Liver (tissue), 9 donors: ENCODE results near the gene TPD52L1. TPM values are rescaled to one million over a fixed set of nuclear protein-coding genes. Genes with fewer than 3 reads are reported as not detected.

ENCODE experiments used
- DNase-seq: peaks from one replicate; pipeline ENCODE4 v3.0.0-alpha.2; 2017; ENCODE audit warnings: low spot score
- H3K27ac ChIP-seq, 2 donors: one replicate each; pipeline ENCODE4 v1.7.0; 2013; ENCODE audit warnings: inconsistent platforms in 2 of 2, low read length in 2 of 2, control low read depth in 1 of 2, low read depth in 1 of 2, mild to moderate bottlenecking in 1 of 2
- H3K27me3 ChIP-seq, 4 donors: one replicate each; pipeline versions ENCODE4 v1.6.1 to v1.7.0; 2013; ENCODE audit warnings: low read length in 3 of 4, inconsistent platforms in 1 of 4, mild to moderate bottlenecking in 1 of 4, moderate library complexity in 1 of 4; ENCODE audit not compliant: control insufficient read depth in 4 of 4, insufficient read depth in 4 of 4
- H3K36me3 ChIP-seq, 4 donors: one replicate each; pipeline versions ENCODE4 v1.6.1 to v1.7.0; 2013; ENCODE audit warnings: low read length in 3 of 4, mild to moderate bottlenecking in 3 of 4, low read depth in 1 of 4, moderate library complexity in 1 of 4; ENCODE audit not compliant: control insufficient read depth in 4 of 4, insufficient read depth in 3 of 4
- H3K4me1 ChIP-seq, 4 donors: one replicate each; pipeline versions ENCODE4 v1.6.1 to v1.7.0; 2013; ENCODE audit warnings: low read length in 3 of 4, mild to moderate bottlenecking in 3 of 4, moderate library complexity in 1 of 4; ENCODE audit not compliant: control insufficient read depth in 4 of 4, insufficient read depth in 4 of 4
- H3K4me3 ChIP-seq, 3 donors: one replicate each; pipeline versions ENCODE4 v1.6.1 to v1.7.0; 2013; ENCODE audit warnings: low read length in 3 of 3, control low read depth in 1 of 3, low read depth in 1 of 3, mild to moderate bottlenecking in 1 of 3
- H3K9ac ChIP-seq, 2 donors: one replicate each; pipeline ENCODE4 v1.7.0; 2013; ENCODE audit warnings: low read length in 2 of 2, mild to moderate bottlenecking in 2 of 2, moderate library complexity in 2 of 2, control low read depth in 1 of 2, low read depth in 1 of 2
- H3K9me3 ChIP-seq, 4 donors: one replicate each; pipeline versions ENCODE4 v1.6.1 to v1.7.0; 2013; ENCODE audit warnings: low read length in 3 of 4; ENCODE audit not compliant: control insufficient read depth in 4 of 4
- ATF3 ChIP-seq: IDR thresholded peaks from 2 replicates; pipeline ENCODE4 v1.6.1; 2016; ENCODE audit warnings: antibody characterized with exemption
- CTCF ChIP-seq: fragments of 150-350 bp; IDR thresholded peaks from 2 replicates; pipeline ENCODE4 v1.5.1; 2017; ENCODE audit warnings: improper control_type of control experiment, low read depth, low read length; ENCODE audit not compliant: missing input control
- EGR1 ChIP-seq, 2 donors: IDR thresholded peaks; 2 replicates each; pipeline ENCODE4 v1.6.1; 2016 to 2018; ENCODE audit warnings: antibody characterized with exemption in 2 of 2, low read depth in 2 of 2
- FOXA1 ChIP-seq: IDR thresholded peaks from 2 replicates; pipeline ENCODE4 v1.6.1; 2016; ENCODE audit warnings: antibody characterized with exemption
- FOXA2 ChIP-seq: IDR thresholded peaks from 2 replicates; pipeline ENCODE4 v1.6.1; 2016; ENCODE audit warnings: antibody characterized with exemption
- GABPA ChIP-seq, 2 donors: IDR thresholded peaks in 1 of 2; conservative IDR thresholded peaks in 1 of 2; 2 replicates each; pipeline ENCODE4 v1.6.1; 2016; ENCODE audit warnings: antibody characterized with exemption in 2 of 2, mild to moderate bottlenecking in 1 of 2, moderate library complexity in 1 of 2
- HNF4A ChIP-seq, 2 donors: conservative IDR thresholded peaks; 2 replicates each; pipeline ENCODE4 v1.6.1; 2016; ENCODE audit warnings: antibody characterized with exemption in 2 of 2, mild to moderate bottlenecking in 2 of 2
- HNF4G ChIP-seq: IDR thresholded peaks from 2 replicates; pipeline ENCODE4 v1.6.1; 2016; ENCODE audit warnings: antibody characterized with exemption
- MAX ChIP-seq: IDR thresholded peaks from 2 replicates; pipeline ENCODE4 v1.6.1; 2016; ENCODE audit warnings: antibody characterized with exemption
- NR2F2 ChIP-seq: IDR thresholded peaks from 2 replicates; pipeline ENCODE4 v1.6.1; 2016; ENCODE audit warnings: antibody characterized with exemption
- RAD21 ChIP-seq, 2 donors: IDR thresholded peaks; 2 replicates each; pipeline ENCODE4 v1.6.1; 2016; ENCODE audit warnings: antibody characterized with exemption in 2 of 2, mild to moderate bottlenecking in 2 of 2
- REST ChIP-seq: IDR thresholded peaks from 2 replicates; pipeline ENCODE4 v1.6.1; 2016; ENCODE audit warnings: antibody characterized with exemption, mild to moderate bottlenecking
- RXRA ChIP-seq, 2 donors: IDR thresholded peaks; 2 replicates each; pipeline ENCODE4 v1.6.1; 2017 to 2018; ENCODE audit warnings: antibody characterized with exemption in 2 of 2, mild to moderate bottlenecking in 1 of 2
- SP1 ChIP-seq: IDR thresholded peaks from 2 replicates; pipeline ENCODE4 v1.6.1; 2018; ENCODE audit warnings: antibody characterized with exemption, mild to moderate bottlenecking
- TAF1 ChIP-seq: conservative IDR thresholded peaks from 2 replicates; pipeline ENCODE4 v1.6.1; 2016; ENCODE audit warnings: antibody characterized with exemption, mild to moderate bottlenecking
- YY1 ChIP-seq: IDR thresholded peaks from 2 replicates; pipeline ENCODE4 v1.6.1; 2016; ENCODE audit warnings: antibody characterized with exemption, mild to moderate bottlenecking
- ZBTB33 ChIP-seq: IDR thresholded peaks from 2 replicates; pipeline ENCODE4 v1.6.1; 2016; ENCODE audit warnings: antibody characterized with exemption
- WGBS: extraction: QIAGEN DNeasy Blood & Tissue Kit; methylation state at CpG from one replicate; pipeline ENCODE4 v1.1.7; 2013; 5-methylcytosine and 5-hydroxymethylcytosine counted together
- polyA plus RNA-seq, 2 donors: library from polyadenylated mRNA; stranded (reverse) in 1 of 2; unstranded in 1 of 2; fragments of 200-250 nt in 1 of 2; fragments of >200 nt in 1 of 2; fragmentation: Nextera tagmentation in 1 of 2; extraction: Ambion mirVana in 1 of 2; gene quantifications; one replicate each; pipeline versions ENCODE4 v1.2.1 to v1.2.3, GENCODE V29; 2013 to 2015
- total RNA-seq, 2 donors: library from RNA; depleted of rRNA; stranded (reverse); fragments of >200 nt; gene quantifications; one replicate each; pipeline ENCODE4 v1.2.3, GENCODE V29; 2014
- donor health status: healthy.
- donor health status: healthy.
- donor health status: healthy.
- donor health status: healthy.
- donor health status: healthy.

TPD52L1 gene
- total and polyA plus RNA-seq, 4 donors = 8.9 to 66.4 (median 56.6) TPM

- WGBS = 76% methylated on average over 4 of the region's 4 CpGs
- H3K27me3 ChIP-seq = no peaks in the 10 kb centered on the region
- no peak overlapping the region for H3K9ac ChIP-seq
- peaks cover 0 to 8% (median 2%) of the 10 kb centered on the region in 4 donors for H3K4me1 ChIP-seq
- no peak overlapping the region for H3K4me3 ChIP-seq
- TF ChIP-seq TAF1 = no peak
- TF ChIP-seq CTCF = no peak
- no peak for TF ChIP-seq HNF4G
- TF ChIP-seq NR2F2 = no peak
- TF ChIP-seq RAD21 (IDR thresholded peaks at IDR 0.05) = no peak
- TF ChIP-seq SP1 = no peak
- TF ChIP-seq ZBTB33 = no peak
- no peak for TF ChIP-seq ATF3
- TF ChIP-seq GABPA (IDR thresholded peaks at IDR 0.05 in 1 of 2, conservative IDR thresholded peaks at IDR 0.05 in 1 of 2) = no peak
- TF ChIP-seq EGR1 (IDR thresholded peaks at IDR 0.05; ENCODE audit: low read depth in 2 of 2) = no peak
- no peak for TF ChIP-seq FOXA2
- TF ChIP-seq REST = no peak
- no peak for TF ChIP-seq RXRA (IDR thresholded peaks at IDR 0.05)
- TF ChIP-seq YY1 = no peak
- no peaks in the 10 kb centered on the region for H3K36me3 ChIP-seq
- DNase-seq = no peak
- no peak overlapping the region for H3K27ac ChIP-seq
- H3K9me3 ChIP-seq = peaks cover 0 to 2% (median 0%) of the 10 kb centered on the region in 4 donors
Measured at GRCh38 chr6:125104425-125104824, 49.1 kb upstream of the TPD52L1 start.

GRCh38 chr6:125107048-125107447, 46.5 kb upstream of the TPD52L1 start:
- Histone ChIP-seq H3K9me3 (peaks cover 3 to 21% (median 4%) of the 10 kb centered on the region in 4 donors), H3K27ac (no peak overlapping the region), H3K9ac (no peak overlapping the region), H3K36me3 (no peaks in the 10 kb centered on the region), H3K4me3 (no peak overlapping the region), H3K4me1 (no peaks in the 10 kb centered on the region), H3K27me3 (no peaks in the 10 kb centered on the region)
- no peak for DNase-seq
- 98% methylated on average over 5 of the region's 5 CpGs for WGBS
- no peak for TF ChIP-seq GABPA (IDR thresholded peaks at IDR 0.05 in 1 of 2, conservative IDR thresholded peaks at IDR 0.05 in 1 of 2)
- TF ChIP-seq TAF1 = no peak
- no peak for TF ChIP-seq ATF3
- no peak for TF ChIP-seq RXRA (IDR thresholded peaks at IDR 0.05)
- TF ChIP-seq HNF4A (conservative IDR thresholded peaks at IDR 0.05) = no peak
- no peak for TF ChIP-seq FOXA1
- no peak for TF ChIP-seq MAX
- TF ChIP-seq SP1 = no peak
